A549 (cell line): Measurements from ENCODE around the gene TMEM185B. TPM values are rescaled to one million over a fixed set of nuclear protein-coding genes. Genes with fewer than 3 reads are reported as not detected.

Source experiments
- ATAC-seq, 2 experiments: fragments of 200-7000 bp in 1 of 2; fragments of >200 bp in 1 of 2; cut with Nextera tagmentation in 1 of 2; cut with Tn5 transposase in 1 of 2; 3 replicates each; pipeline versions ENCODE4 v1.8.0 to v1.9.1; 2018 to 2020; ENCODE audit warnings: mild to moderate bottlenecking in 1 of 2, moderate library complexity in 1 of 2
- CTCF ChIA-PET: fragments of 300-600 bp; sonication (Branson Sonifier 250); formaldehyde crosslinking; extraction: SDS; loops from one replicate; lab custom pipeline; 2021; ENCODE audit warnings: antibody characterized with exemption, inconsistent platforms; lab: Yijun Ruan, JAX
- POLR2A ChIA-PET: fragments of 350-600 bp; formaldehyde crosslinking; extraction: SDS; loops from one replicate; lab custom pipeline; 2021; ENCODE audit warnings: antibody characterized with exemption, inconsistent platforms; lab: Yijun Ruan, JAX
- DNase-seq, 2 experiments: peaks; one replicate each; pipeline versions ENCODE4 v3.0.0 to v3.0.0-alpha.2; 2011 to 2016; ENCODE audit warnings: low read depth in 1 of 2, low spot score in 1 of 2
- FAIRE-seq: peaks from 2 replicates; lab custom pipeline; 2011; peaks lifted over from hg19 to GRCh38; lab: Jason Lieb, UNC
- H3K27ac ChIP-seq, 2 experiments: fragments of >200 bp; sonication (Bioruptor Twin); formaldehyde crosslinking; 3 replicates each; pipeline ENCODE4 v1.5.1; 2016 to 2017
- H3K4me1 ChIP-seq: fragments of >200 bp; sonication (Bioruptor Twin); formaldehyde crosslinking; 3 replicates; pipeline ENCODE4 v1.6.1; 2016
- H3K4me2 ChIP-seq: fragments of >200 bp; sonication (Bioruptor Twin); formaldehyde crosslinking; 3 replicates; pipeline ENCODE4 v1.6.1; 2016
- H3K4me3 ChIP-seq: fragments of >200 bp; sonication (Bioruptor Twin); formaldehyde crosslinking; 3 replicates; pipeline ENCODE4 v1.5.1; 2016
- H3K9me3 ChIP-seq: fragments of >200 bp; sonication (Bioruptor Twin); formaldehyde crosslinking; 3 replicates; pipeline ENCODE4 v1.6.1; 2016
- ELK1 ChIP-seq: fragments of 150-350 bp; IDR thresholded peaks from 2 replicates; pipeline ENCODE4 v1.6.1; 2014; ENCODE audit warnings: low read depth, mild to moderate bottlenecking, low read length
- HEYL ChIP-seq: fragments of 250-450 bp; sonication (Bioruptor Pico); IDR thresholded peaks from 2 replicates; pipeline ENCODE4 v1.8.0; 2021; ENCODE audit warnings: mild to moderate bottlenecking, moderate library complexity
- HOXA7 ChIP-seq: fragments of 250-450 bp; sonication (Bioruptor Pico); IDR thresholded peaks from 2 replicates; pipeline ENCODE4 v1.5.0; 2020; ENCODE audit warnings: mild to moderate bottlenecking, moderate library complexity
- JUN ChIP-seq, 2 experiments: fragments of >200 bp; sonication (Bioruptor Twin); formaldehyde crosslinking; IDR thresholded peaks; 2 replicates in 1 of 2; 3 replicates in 1 of 2; pipeline ENCODE4 v1.6.1; 2016 to 2017
- KDM5A ChIP-seq: fragments of 200-600 bp; sonication (generic); IDR thresholded peaks from 2 replicates; pipeline ENCODE4 v1.6.1; 2016; ENCODE audit warnings: antibody characterized with exemption, mild to moderate bottlenecking
- MAFK ChIP-seq: fragments of 450-650 bp; IDR thresholded peaks from 2 replicates; pipeline ENCODE4 v1.6.1; 2014; ENCODE audit not compliant: partially characterized antibody
- NPAS2 ChIP-seq: fragments of 250-450 bp; sonication (Bioruptor Pico); IDR thresholded peaks from 2 replicates; pipeline ENCODE4 v1.8.0; 2022; ENCODE audit warnings: mild to moderate bottlenecking, moderate library complexity, borderline replicate concordance
- NR3C1 ChIP-seq: fragments of >200 bp; sonication (Bioruptor Twin); formaldehyde crosslinking; IDR thresholded peaks from 3 replicates; pipeline ENCODE4 v1.6.1; 2017
- POLR2A ChIP-seq: IDR thresholded peaks from 2 replicates; pipeline ENCODE4 v1.6.1; 2012; ENCODE audit warnings: mild to moderate bottlenecking, low read length
- POLR2AphosphoS2 ChIP-seq: conservative IDR thresholded peaks from 2 replicates; pipeline ENCODE4 v1.6.1; 2012; ENCODE audit warnings: low read length, improper control_type of control experiment, inconsistent platforms
- RARB ChIP-seq: fragments of 250-450 bp; sonication (Bioruptor Pico); IDR thresholded peaks from 2 replicates; pipeline ENCODE4 v1.8.0; 2021; ENCODE audit warnings: mild to moderate bottlenecking, moderate library complexity
- RFX5 ChIP-seq: fragments of 450-650 bp; IDR thresholded peaks from 2 replicates; pipeline ENCODE4 v1.7.1; 2014; ENCODE audit warnings: antibody characterized with exemption, mild to moderate bottlenecking, moderate library complexity
- RNF2 ChIP-seq: fragments of 200-600 bp; sonication (generic); IDR thresholded peaks from 2 replicates; pipeline ENCODE4 v1.6.1; 2016; ENCODE audit warnings: low read depth, mild to moderate bottlenecking, antibody characterized with exemption, moderate library complexity, borderline replicate concordance
- TFCP2L1 ChIP-seq: fragments of 250-450 bp; sonication (Bioruptor Pico); IDR thresholded peaks from 2 replicates; pipeline ENCODE4 v1.5.0; 2021; ENCODE audit warnings: mild to moderate bottlenecking
- ZNF302 ChIP-seq: fragments of 250-450 bp; sonication (Bioruptor Pico); IDR thresholded peaks from 2 replicates; pipeline ENCODE4 v1.9.0; 2021; ENCODE audit warnings: inconsistent platforms, mild to moderate bottlenecking, moderate library complexity
- WGBS: methylation state at CpG from one replicate; pipeline ENCODE4 v1.1.6; 2017; ENCODE audit errors: missing lambda C conversion rate; 5-methylcytosine and 5-hydroxymethylcytosine counted together
- polyA plus RNA-seq, 4 experiments: library from polyadenylated mRNA; depleted of rRNA in 3 of 4; stranded (reverse); fragments of >200 nt; fragmentation: RNase III in 1 of 4; extraction: RNeasy Plus Mini Kit Qiagen cat#74134 plus additional on column Dnase treatment in 1 of 4; gene quantifications; 2 replicates in 3 of 4; 3 replicates in 1 of 4; pipeline ENCODE4 v1.2.3, GENCODE V29; 2011 to 2017
- TF ChIP-seq, protein P1 (sequence below): IDR thresholded peaks from 2 replicates; pipeline ENCODE4 v1.6.1; 2012
- TF ChIP-seq, protein P2 (sequence below): fragments of >200 bp; sonication (Bioruptor Twin); formaldehyde crosslinking; IDR thresholded peaks from 3 replicates; pipeline ENCODE4 v1.6.1; 2016
- TF ChIP-seq, protein P3 (sequence below): IDR thresholded peaks from 2 replicates; pipeline ENCODE4 v1.6.1; 2012; ENCODE audit warnings: low read depth, borderline replicate concordance

The TMEM185B gene
- polyA plus RNA-seq, 2 of the 4 experiments (the other 2 are of a cell fraction): 30.3 to 41.8 TPM

DNA sequence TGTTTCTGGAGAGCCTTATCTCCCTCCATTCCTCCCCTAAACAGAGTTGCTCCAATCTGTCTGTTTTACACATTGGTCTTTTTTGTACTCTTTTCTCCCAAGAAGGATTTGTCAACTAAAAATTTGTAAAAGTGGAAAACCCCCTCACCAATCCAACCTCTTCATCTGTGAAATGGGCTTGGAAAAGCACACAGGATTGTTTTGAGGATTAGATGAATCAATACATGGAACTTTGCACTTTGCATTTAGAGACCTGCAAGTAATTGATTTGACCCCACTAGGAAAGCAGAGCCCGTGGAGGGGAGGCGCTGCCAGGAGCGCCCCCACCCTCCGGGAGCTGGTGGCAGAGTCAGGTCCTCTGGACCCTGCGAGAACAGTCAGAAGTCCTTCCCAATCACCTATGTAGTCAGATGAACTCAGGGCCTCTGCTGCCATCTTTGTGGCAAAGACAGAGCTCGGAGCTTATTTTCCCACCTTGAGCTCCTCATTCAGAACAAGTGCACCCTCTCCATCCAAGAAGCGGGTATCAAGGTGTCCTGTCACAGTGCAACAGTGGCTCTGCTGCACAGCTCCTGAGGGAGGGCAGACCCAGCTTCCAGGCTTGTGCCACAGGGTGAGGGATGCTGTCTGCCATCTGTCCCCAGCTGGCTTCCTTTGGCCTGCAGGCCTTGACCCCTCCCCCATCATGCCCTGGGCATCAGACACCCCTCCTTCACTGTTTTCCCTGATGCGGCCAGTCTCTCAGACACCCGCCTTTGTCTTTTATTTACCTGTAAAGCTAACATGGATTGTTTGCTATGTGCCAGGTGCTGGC is 1.7 kb upstream of the TMEM185B start:
- ATAC-seq: no peak
- WGBS: 90% methylated on average over 9 of the region's 9 CpGs
- TF ChIP-seq, protein P1, sequence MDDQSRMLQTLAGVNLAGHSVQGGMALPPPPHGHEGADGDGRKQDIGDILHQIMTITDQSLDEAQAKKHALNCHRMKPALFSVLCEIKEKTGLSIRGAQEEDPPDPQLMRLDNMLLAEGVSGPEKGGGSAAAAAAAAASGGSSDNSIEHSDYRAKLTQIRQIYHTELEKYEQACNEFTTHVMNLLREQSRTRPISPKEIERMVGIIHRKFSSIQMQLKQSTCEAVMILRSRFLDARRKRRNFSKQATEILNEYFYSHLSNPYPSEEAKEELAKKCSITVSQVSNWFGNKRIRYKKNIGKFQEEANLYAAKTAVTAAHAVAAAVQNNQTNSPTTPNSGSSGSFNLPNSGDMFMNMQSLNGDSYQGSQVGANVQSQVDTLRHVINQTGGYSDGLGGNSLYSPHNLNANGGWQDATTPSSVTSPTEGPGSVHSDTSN: no peak
- no peak for TF ChIP-seq HOXA7 (CRISPR knock-in tag)
- TF ChIP-seq TFCP2L1 (CRISPR knock-in tag): no peak
- no peak for TF ChIP-seq POLR2A
- TF ChIP-seq ZNF302 (CRISPR knock-in tag): no peak
- no peak for TF ChIP-seq NPAS2 (CRISPR knock-in tag)
- no peak for TF ChIP-seq ELK1
- TF ChIP-seq RARB (CRISPR knock-in tag): no peak
- DNase-seq: no peak
- no peaks in the 10 kb centered on the region for H3K9me3 ChIP-seq
- no peak overlapping the region; the same call in 2 of the 3 replicates for H3K4me2 ChIP-seq
- H3K4me1 ChIP-seq: peaks cover 23% of the 10 kb centered on the region
- ChIA-PET CTCF (interaction anchor here (1.3 to 1.4 kb wide), 3 partner anchors 19 to 30 kb away, joined by 3 read pairs; no protein-coding TSS in a partner anchor), POLR2A (interaction anchor here (1.1 kb wide), 1 partner anchor 27 kb away, joined by 3 read pairs; the partner anchor contains the start of gene RALB)
- H3K27ac ChIP-seq: peak overlapping the region in 1 of 2 experiments; percentile 93; a peak in 1 of 6 replicates
- FAIRE-seq: no peak
- no peak overlapping the region for H3K4me3 ChIP-seq

DNA sequence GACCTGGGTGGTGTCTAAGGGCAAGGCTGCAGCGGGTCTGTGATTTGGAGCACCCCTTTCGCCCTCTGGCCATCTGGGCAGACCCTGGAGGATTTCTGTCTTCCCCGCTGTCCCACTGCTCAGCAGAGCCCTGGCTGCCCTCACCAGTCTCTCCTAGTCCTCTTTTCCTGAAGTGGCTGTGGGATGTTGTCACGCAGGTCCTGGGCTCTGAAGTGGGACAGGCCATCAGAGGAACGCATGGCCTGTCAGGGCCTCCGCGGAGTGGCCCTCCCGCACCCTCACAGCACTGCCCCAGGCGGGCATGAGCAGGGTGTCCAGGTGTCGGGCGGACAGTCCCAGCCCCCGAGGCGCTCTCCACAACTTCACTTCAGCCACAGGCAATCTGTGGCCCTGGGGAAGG is 1.1 kb upstream of the TMEM185B start:
- peaks cover 22% of the 10 kb centered on the region for H3K4me1 ChIP-seq
- DNase-seq (no peak), FAIRE-seq (no peak), ATAC-seq (no peak)
- H3K27ac ChIP-seq: peak overlapping the region; percentile 93 to 94
- POLR2A ChIA-PET: interaction anchor here (1.1 kb wide), 1 partner anchor 28 kb away, joined by 3 read pairs; the partner anchor contains the start of gene RALB
- CTCF ChIA-PET: interaction anchor here (0.7 kb wide), 1 partner anchor 18 kb away, joined by 4 read pairs; no protein-coding TSS in a partner anchor
- 98% methylated on average over 8 of the region's 13 CpGs for WGBS
- H3K4me2 ChIP-seq: peak overlapping the region; percentile 88
- H3K9me3 ChIP-seq: no peaks in the 10 kb centered on the region
- H3K4me3 ChIP-seq: peak overlapping the region; percentile 48
- no peak for TF ChIP-seq KDM5A
- TF ChIP-seq, protein P2, sequence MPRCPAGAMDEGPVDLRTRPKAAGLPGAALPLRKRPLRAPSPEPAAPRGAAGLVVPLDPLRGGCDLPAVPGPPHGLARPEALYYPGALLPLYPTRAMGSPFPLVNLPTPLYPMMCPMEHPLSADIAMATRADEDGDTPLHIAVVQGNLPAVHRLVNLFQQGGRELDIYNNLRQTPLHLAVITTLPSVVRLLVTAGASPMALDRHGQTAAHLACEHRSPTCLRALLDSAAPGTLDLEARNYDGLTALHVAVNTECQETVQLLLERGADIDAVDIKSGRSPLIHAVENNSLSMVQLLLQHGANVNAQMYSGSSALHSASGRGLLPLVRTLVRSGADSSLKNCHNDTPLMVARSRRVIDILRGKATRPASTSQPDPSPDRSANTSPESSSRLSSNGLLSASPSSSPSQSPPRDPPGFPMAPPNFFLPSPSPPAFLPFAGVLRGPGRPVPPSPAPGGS: no peak
- TF ChIP-seq HEYL: no peak
- no peak for TF ChIP-seq RNF2
- TF ChIP-seq NR3C1: no peak
- no peak for TF ChIP-seq JUN (IDR thresholded peaks at IDR 0.05)
- TF ChIP-seq HOXA7 (CRISPR knock-in tag): no peak
- TF ChIP-seq MAFK: no peak
- TF ChIP-seq, protein P3, sequence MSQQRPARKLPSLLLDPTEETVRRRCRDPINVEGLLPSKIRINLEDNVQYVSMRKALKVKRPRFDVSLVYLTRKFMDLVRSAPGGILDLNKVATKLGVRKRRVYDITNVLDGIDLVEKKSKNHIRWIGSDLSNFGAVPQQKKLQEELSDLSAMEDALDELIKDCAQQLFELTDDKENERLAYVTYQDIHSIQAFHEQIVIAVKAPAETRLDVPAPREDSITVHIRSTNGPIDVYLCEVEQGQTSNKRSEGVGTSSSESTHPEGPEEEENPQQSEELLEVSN: no peak
- TF ChIP-seq RFX5: no peak
- no peak for TF ChIP-seq POLR2AphosphoS2
- TF ChIP-seq, all 56 proteins: peak for 0
